Activated CD4-positive, alpha-beta T cell treated with anti-CD3 and anti-CD28 coated beads, Interleukin-2, amount 50 U/mL, for 4 hours (primary cell): ENCODE measurements around the gene COL26A1.
"Not testable (repeated sequence)": the region's sequence is repeated elsewhere in the genome, so short reads cannot be mapped to it uniquely, and the experiment has no call there.

Experiments used
- DNase-seq, 2 experiments: peaks; one replicate each; pipeline ENCODE4 v3.0.0-alpha.2; 2020

COL26A1 gene

GRCh38 chr7:101602484-101603241, 240.0 kb downstream of the COL26A1 start:
- peak; percentile 56 to 59 for DNase-seq

GRCh38 chr7:101604331-101604933, 241.8 kb downstream of the COL26A1 start:
- no peak for DNase-seq

GRCh38 chr7:101604934-101605332, 242.3 kb downstream of the COL26A1 start:
- not testable (repeated sequence) for DNase-seq

GRCh38 chr7:101605611-101606497, 243.2 kb downstream of the COL26A1 start:
- DNase-seq, result no peak

GRCh38 chr7:101606498-101606923, 243.8 kb downstream of the COL26A1 start:
- DNase-seq, result no peak
